ENCODE data around the gene SRD5A3. TPM values are rescaled to one million over a fixed set of nuclear protein-coding genes. Genes with fewer than 3 reads are reported as not detected.

The SRD5A3 gene
- total and polyA plus RNA-seq, 9 of the 15 experiments (the other 6 are each of a cell fraction or from before 2014, with no cell fraction given): 2.5 to 37.0 (median 13.3) TPM

DNA sequence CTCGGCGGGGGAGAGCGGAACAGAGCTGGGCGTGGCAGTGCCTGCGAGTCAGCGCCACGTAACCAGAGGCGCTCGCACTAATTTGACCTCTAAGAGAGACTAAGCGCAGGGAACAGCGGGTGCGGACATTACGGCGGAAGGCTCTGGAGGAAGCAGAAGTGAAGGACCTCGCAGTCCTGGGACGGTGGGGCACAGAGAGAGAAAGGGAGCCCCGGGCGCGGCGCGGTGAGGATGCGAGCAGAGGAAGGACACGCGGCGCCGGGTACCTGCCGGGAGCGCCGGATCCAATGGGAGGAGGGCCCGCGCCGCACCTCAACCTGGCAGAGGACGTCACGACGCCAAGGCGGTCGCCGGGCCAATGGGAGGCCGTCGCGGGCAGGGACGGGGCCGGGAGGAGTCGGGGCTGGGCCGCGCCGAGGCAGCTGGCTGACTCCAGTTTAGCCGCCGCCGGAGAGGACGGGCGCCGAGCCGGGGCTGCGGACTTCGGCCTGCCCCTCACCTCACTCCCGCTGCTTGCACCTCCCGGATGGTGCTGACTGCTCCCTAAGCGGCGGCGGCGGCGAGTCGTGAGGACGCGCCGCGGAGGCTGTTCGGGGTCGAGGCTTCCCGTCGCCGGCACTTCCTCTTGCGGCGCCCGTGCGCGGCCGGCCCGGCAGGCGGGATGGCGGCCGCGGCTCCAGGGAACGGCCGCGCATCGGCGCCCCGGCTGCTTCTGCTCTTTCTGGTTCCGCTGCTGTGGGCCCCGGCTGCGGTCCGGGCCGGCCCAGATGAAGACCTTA, 49.7 kb downstream of the SRD5A3 start, which contains the start of gene TMEM165 (continued):
- TF ChIP-seq, protein P1, sequence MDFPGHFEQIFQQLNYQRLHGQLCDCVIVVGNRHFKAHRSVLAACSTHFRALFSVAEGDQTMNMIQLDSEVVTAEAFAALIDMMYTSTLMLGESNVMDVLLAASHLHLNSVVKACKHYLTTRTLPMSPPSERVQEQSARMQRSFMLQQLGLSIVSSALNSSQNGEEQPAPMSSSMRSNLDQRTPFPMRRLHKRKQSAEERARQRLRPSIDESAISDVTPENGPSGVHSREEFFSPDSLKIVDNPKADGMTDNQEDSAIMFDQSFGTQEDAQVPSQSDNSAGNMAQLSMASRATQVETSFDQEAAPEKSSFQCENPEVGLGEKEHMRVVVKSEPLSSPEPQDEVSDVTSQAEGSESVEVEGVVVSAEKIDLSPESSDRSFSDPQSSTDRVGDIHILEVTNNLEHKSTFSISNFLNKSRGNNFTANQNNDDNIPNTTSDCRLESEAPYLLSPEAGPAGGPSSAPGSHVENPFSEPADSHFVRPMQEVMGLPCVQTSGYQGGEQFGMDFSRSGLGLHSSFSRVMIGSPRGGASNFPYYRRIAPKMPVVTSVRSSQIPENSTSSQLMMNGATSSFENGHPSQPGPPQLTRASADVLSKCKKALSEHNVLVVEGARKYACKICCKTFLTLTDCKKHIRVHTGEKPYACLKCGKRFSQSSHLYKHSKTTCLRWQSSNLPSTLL (IDR thresholded peaks at IDR 0.05): no peak
- peak; percentile 90 for TF ChIP-seq SPI1 (IDR thresholded peaks at IDR 0.05; ENCODE audit: borderline replicate concordance, low read depth, low read length)
- no peak for TF ChIP-seq NCOA6 (IDR thresholded peaks at IDR 0.05)
- TF ChIP-seq, protein P2, sequence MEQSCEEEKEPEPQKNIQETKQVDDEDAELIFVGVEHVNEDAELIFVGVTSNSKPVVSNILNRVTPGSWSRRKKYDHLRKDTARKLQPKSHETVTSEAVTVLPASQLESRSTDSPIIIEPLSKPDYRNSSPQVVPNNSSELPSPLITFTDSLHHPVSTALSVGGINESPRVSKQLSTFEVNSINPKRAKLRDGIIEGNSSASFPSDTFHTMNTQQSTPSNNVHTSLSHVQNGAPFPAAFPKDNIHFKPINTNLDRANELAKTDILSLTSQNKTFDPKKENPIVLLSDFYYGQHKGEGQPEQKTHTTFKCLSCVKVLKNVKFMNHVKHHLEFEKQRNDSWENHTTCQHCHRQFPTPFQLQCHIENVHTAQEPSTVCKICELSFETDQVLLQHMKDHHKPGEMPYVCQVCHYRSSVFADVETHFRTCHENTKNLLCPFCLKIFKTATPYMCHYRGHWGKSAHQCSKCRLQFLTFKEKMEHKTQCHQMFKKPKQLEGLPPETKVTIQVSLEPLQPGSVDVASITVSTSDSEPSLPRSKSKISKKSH (CRISPR knock-in tag; IDR thresholded peaks at IDR 0.05): no peak
- no peak for TF ChIP-seq IRF2 (CRISPR knock-in tag; IDR thresholded peaks at IDR 0.05)
- TF ChIP-seq EWSR1 (IDR thresholded peaks at IDR 0.05; ENCODE audit: borderline replicate concordance, low read depth, partially characterized antibody): no peak
- TF ChIP-seq ARNT (IDR thresholded peaks at IDR 0.05): no peak
- no peak for TF ChIP-seq TRIM24 (IDR thresholded peaks at IDR 0.05)
- TF ChIP-seq ZNF121 (CRISPR knock-in tag; conservative IDR thresholded peaks at IDR 0.05): no peak; the same call in 1 of the 2 replicates
- TF ChIP-seq, protein P3, sequence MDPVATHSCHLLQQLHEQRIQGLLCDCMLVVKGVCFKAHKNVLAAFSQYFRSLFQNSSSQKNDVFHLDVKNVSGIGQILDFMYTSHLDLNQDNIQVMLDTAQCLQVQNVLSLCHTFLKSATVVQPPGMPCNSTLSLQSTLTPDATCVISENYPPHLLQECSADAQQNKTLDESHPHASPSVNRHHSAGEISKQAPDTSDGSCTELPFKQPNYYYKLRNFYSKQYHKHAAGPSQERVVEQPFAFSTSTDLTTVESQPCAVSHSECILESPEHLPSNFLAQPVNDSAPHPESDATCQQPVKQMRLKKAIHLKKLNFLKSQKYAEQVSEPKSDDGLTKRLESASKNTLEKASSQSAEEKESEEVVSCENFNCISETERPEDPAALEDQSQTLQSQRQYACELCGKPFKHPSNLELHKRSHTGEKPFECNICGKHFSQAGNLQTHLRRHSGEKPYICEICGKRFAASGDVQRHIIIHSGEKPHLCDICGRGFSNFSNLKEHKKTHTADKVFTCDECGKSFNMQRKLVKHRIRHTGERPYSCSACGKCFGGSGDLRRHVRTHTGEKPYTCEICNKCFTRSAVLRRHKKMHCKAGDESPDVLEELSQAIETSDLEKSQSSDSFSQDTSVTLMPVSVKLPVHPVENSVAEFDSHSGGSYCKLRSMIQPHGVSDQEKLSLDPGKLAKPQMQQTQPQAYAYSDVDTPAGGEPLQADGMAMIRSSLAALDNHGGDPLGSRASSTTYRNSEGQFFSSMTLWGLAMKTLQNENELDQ (CRISPR knock-in tag; IDR thresholded peaks at IDR 0.05; ENCODE audit: borderline replicate concordance): no peak
- TF ChIP-seq HNRNPUL1 (IDR thresholded peaks at IDR 0.05; ENCODE audit: low read length): no peak
- TF ChIP-seq ZNF197 (CRISPR knock-in tag; IDR thresholded peaks at IDR 0.05; ENCODE audit: low read depth): no peak
- TF ChIP-seq SIN3A (IDR thresholded peaks at IDR 0.05; ENCODE audit: borderline replicate concordance in 2 of 2, control insufficient read depth in 1 of 2, low read depth in 2 of 2, low read length in 2 of 2): peak; percentile 24 to 57; a peak in 2 of 4 replicates
- no peak for TF ChIP-seq ZNF75A (CRISPR knock-in tag; IDR thresholded peaks at IDR 0.05)
- TF ChIP-seq MCM3 (IDR thresholded peaks at IDR 0.05): no peak
- no peak for TF ChIP-seq ZNF79 (CRISPR knock-in tag; IDR thresholded peaks at IDR 0.05; ENCODE audit: low read depth)
- no peak for TF ChIP-seq ZFPM2 (CRISPR knock-in tag; IDR thresholded peaks at IDR 0.05)
- no peak for TF ChIP-seq ZFP1 (CRISPR knock-in tag; IDR thresholded peaks at IDR 0.05)
- 0 out of 2 replicates have a peak, but pooled peaks have one; percentile 29 for TF ChIP-seq ERF (CRISPR knock-in tag; IDR thresholded peaks at IDR 0.05)
- TF ChIP-seq KAT8 (IDR thresholded peaks at IDR 0.05; ENCODE audit: low read depth): no peak
- no peak for TF ChIP-seq ZNF174 (CRISPR knock-in tag; IDR thresholded peaks at IDR 0.05)
- TF ChIP-seq SRSF3 (IDR thresholded peaks at IDR 0.05; ENCODE audit: insufficient read depth, low read length): no peak
- peak; percentile 47; the same call in 1 of the 2 replicates for TF ChIP-seq PML (IDR thresholded peaks at IDR 0.05; ENCODE audit: low read length)
- TF ChIP-seq ARID2 (IDR thresholded peaks at IDR 0.05): no peak
- TF ChIP-seq TCF7L2 (IDR thresholded peaks at IDR 0.05; ENCODE audit: low read depth, low read length): no peak
- no peak for TF ChIP-seq ADNP (tag; IDR thresholded peaks at IDR 0.05)
